Tracheal epithelial cell (primary cell): Measurements from ENCODE around the gene TMEM81. TPM values are rescaled to one million over a fixed set of nuclear protein-coding genes. Genes with fewer than 3 reads are reported as not detected.

ENCODE experiments used
- total RNA-seq: library from RNA; depleted of rRNA; stranded (reverse); fragments of >200 nt; gene quantifications from 2 replicates; pipeline ENCODE4 v1.2.1, GENCODE V29; 2014

TMEM81 gene, protein sequence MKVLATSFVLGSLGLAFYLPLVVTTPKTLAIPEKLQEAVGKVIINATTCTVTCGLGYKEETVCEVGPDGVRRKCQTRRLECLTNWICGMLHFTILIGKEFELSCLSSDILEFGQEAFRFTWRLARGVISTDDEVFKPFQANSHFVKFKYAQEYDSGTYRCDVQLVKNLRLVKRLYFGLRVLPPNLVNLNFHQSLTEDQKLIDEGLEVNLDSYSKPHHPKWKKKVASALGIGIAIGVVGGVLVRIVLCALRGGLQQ
- 0.96 and 2.3 TPM in 2 replicates for total RNA-seq

DNA sequence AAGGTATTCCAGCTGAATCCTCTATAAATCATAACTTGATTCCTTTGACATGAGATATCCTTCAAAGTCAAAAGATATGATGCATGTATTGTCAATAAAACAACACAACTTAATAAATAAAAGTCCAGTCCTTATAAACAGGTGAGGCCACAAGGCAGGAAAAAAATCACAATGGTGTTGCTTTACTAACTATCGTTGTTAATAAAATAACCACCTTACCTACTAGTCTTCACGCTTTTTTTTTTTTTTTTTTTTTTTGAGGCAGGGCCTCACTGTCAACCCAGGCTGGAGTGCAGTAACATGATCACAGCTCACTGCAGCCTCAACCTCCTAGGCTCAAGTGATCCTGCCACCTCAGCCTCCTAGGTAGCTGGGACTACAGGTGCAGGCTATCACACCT is at the start of gene TMEM81:
TSS of gene TMEM81 (minus strand) at position 101 of the 400 bp plus-strand sequence. CDS start 140 bp downstream, outside the sequence.

DNA sequence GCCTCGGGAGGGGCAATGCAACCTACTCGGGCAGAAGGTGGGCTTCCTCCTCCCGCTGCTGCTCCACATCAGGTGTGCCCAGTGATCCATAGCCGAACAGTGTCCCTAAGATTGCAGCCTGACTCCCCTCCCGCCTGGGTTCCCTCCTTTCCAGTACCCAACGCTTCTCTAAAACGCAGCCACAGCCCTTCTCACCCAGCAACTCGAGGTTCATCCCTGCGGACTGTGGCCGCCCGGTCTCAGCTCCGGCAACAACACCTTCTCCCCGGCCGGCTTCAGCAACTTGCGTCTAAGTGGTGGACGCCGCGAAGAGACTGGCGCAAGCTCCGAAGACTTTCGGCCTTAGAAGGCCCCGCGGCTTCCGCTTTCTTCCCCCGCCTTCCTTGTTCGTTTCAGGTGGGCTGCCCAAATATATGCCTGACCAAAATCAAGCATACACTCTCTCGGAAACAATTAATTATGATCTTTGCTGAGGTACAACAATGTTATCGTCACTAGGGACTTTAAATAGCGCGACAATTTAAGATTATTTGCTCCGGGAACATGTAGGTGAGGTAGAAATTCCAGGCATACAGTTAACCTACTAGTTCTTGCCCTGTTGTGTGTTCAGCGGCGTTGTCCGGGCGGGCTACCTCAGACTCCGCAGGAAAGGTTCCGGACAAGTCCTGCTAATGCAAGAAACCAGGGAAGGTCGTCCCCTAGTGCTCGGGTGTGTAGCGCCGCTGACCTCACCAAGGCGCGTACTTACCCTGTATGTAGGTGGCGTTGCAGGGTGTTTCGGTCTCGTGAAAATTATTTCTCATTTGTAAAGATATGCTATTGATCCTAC is 37.6 kb upstream of the TMEM81 start, which contains the start of gene RBBP5:
TSS of gene RBBP5 (minus strand) at position 319 of the 829 bp plus-strand sequence. CDS start at position 214, 105 bp downstream.

DNA sequence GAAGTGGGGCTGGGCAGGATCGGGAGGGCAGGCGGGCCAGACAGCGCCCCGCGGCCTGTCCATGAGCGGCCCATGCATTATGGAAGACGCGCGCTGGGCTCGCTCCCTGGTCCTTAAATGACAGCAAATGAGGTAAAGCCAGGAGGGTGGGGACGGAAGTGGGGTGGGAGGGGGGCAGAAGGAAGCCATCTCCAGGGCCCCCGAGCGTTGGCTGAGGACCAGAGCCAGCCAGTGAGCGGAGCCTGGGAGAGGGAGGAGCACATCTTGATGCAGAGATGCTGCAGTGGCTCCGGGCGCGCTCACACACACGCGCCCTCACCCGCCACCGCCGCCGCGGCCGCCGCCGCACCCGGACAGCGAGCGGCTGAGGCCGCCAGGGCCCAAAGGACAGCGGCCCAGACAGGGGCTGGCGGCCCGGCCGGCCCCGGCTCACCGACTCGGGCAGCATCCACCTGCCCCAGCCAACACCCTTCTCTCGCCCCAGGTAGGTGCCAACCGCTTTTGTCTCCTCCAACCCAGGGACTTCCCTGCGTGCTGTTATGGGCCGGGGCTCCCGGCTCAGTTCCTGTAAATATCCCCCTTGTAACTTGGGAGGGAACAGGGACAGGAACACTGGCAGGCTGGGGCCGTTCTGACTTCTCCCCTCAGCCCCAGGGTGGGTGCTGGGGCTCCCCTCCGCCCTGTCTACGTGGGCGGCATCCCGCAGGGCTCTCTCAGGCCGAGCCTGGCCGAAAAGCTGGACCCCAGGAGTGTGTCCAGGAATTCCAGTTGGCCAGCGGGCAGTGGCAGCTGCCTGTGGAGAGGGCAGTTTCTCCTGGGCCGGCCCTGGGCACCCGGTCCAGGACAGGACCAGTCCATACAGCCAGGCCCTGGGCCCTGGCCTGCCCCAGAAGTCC is 41.1 kb downstream of the TMEM81 start, which contains the start of gene CNTN2:
TSS of gene CNTN2 (plus strand) at position 302 of the 896 bp plus-strand sequence. CDS start 9,974 bp downstream, outside the sequence.

Other genes with a start within 250 kb of the TMEM81 start
- gene NFASC, start 213.6 kb downstream of the TMEM81 start, total RNA-seq: 0.85 and 0.96 TPM in 2 replicates
- under 0.01 TPM in 1 of 2 replicates, not detected in the other for gene CNTN2, start 41.2 kb downstream of the TMEM81 start, total RNA-seq
- 16.6 and 19.4 TPM in 2 replicates for gene RBBP5, start 37.5 kb upstream of the TMEM81 start, total RNA-seq
- gene DSTYK, start 127.2 kb upstream of the TMEM81 start, total RNA-seq: 10.8 and 12.1 TPM in 2 replicates
- 0.64 and 1.4 TPM in 2 replicates for gene TMCC2, start 143.5 kb upstream of the TMEM81 start, total RNA-seq
- 6.2 and 21.9 TPM in 2 replicates for gene NUAK2, start 237.3 kb upstream of the TMEM81 start, total RNA-seq